Testis (tissue), 2 donors: ENCODE measurements around the gene HSD17B4.

ENCODE experiments used
- POLR2A ChIP-seq: fragments of 450-650 bp; IDR thresholded peaks from one replicate; pipeline ENCODE4 v1.6.1; 2017; ENCODE audit warnings: antibody characterized with exemption, mild to moderate bottlenecking, moderate library complexity
- TF ChIP-seq, protein P1 (sequence below), 3 experiments: fragments of 450-650 bp in 2 of 3; fragments of 200-600 bp in 1 of 3; sonication (generic) in 1 of 3; IDR thresholded peaks; one replicate each; pipeline ENCODE4 v1.5.1; 2016 to 2019; ENCODE audit warnings: antibody characterized with exemption in 3 of 3, mild to moderate bottlenecking in 2 of 3, moderate library complexity in 1 of 3

DNA sequence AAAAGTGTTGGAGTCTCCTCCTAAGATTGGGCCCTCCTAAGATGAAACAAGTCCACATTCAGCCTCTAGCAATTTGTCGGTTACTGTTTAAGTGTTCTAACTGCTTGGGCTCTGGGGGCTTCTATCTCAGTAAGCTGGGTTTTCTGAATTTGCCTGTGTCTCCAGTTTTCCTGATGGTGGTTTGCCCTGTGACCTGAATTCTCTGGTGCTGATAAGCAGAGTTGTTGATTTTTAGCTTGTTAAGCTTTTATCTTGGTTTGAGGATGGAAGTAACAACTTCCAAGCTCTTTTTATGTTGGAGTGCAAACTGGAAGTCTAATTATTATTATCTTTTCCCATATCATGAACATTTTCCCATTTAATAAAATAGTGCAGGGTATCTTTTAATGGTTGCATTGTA lies 30.9 kb downstream of the HSD17B4 start:
- TF ChIP-seq, protein P1, sequence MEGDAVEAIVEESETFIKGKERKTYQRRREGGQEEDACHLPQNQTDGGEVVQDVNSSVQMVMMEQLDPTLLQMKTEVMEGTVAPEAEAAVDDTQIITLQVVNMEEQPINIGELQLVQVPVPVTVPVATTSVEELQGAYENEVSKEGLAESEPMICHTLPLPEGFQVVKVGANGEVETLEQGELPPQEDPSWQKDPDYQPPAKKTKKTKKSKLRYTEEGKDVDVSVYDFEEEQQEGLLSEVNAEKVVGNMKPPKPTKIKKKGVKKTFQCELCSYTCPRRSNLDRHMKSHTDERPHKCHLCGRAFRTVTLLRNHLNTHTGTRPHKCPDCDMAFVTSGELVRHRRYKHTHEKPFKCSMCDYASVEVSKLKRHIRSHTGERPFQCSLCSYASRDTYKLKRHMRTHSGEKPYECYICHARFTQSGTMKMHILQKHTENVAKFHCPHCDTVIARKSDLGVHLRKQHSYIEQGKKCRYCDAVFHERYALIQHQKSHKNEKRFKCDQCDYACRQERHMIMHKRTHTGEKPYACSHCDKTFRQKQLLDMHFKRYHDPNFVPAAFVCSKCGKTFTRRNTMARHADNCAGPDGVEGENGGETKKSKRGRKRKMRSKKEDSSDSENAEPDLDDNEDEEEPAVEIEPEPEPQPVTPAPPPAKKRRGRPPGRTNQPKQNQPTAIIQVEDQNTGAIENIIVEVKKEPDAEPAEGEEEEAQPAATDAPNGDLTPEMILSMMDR (IDR thresholded peaks at IDR 0.05), result no peak
- no peak for TF ChIP-seq POLR2A
